ENCODE results near the gene AHI1.

- TF ChIP-seq POLR2A (IDR thresholded peaks at IDR 0.05) (no peak), CTCF (IDR thresholded peaks at IDR 0.05) (no peak), POLR2AphosphoS5 (IDR thresholded peaks at IDR 0.05) (no peak)
Observed at GRCh38 chr6:135382182-135382628, 115.3 kb downstream of the AHI1 start.
